Endometrial microvascular endothelial cells (primary cell): Measurements from ENCODE around the gene WRAP73. TPM values are rescaled to one million over a fixed set of nuclear protein-coding genes. Genes with fewer than 3 reads are reported as not detected.
"Not testable (repeated sequence)": the region's sequence is repeated elsewhere in the genome, so short reads cannot be mapped to it uniquely, and the experiment has no call there.

ENCODE experiments used
- in situ Hi-C: cut with HindIII; loops from 2 replicates; pipeline ENCODE4 v1.10.0; 2017; ENCODE audit warnings: low sequenced_read_pairs, low pct_unique_long_range_greater_than_20kb; ENCODE audit errors: inconsistent ontology term
- total RNA-seq: library from RNA; depleted of rRNA; stranded (reverse); fragments of >200 nt; gene quantifications from one replicate; pipeline ENCODE4 v1.2.3, GENCODE V29; 2015; ENCODE audit errors: inconsistent ontology term

Gene WRAP73
- total RNA-seq, 1 donor from 2014 or later: 26.4 TPM

- in situ Hi-C loops: no loop called here
Measured at GRCh38 chr1:3590951-3591865, 58.7 kb downstream of the WRAP73 start.

DNA sequence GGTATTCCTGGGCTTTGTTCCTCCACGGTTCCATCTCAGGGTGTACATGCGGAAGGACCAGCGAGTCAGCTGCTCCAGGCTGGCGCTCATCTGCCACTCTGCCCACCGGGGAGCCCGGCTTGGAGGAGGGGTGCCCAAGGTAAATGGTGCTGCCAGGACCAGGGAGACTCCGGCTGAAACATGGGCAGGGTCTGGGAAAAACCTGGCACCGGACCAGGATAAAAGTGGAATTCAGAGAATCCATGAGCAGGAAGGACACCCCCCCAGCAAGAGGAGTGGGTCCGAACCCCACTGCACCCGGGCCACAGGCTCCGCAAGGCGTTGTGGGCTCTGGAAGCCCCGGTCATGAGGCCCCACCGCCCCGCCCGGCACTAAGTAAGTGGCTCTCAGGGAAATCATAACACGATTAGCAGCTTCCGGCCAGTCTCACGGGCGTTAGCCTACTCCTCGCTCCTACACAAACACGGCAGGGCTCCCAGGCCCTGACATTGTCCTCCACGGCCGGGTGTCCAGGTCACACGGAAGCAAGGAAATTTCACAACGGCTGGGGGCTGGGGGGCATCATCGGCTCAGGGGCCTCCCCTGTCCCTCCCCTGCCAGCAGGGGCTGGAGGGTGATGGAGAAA is 59.7 kb downstream of the WRAP73 start:
- in situ Hi-C loops: no loop called here

- in situ Hi-C loops: no loop called here
Measured at GRCh38 chr1:3588395-3588794, 61.5 kb downstream of the WRAP73 start.

DNA sequence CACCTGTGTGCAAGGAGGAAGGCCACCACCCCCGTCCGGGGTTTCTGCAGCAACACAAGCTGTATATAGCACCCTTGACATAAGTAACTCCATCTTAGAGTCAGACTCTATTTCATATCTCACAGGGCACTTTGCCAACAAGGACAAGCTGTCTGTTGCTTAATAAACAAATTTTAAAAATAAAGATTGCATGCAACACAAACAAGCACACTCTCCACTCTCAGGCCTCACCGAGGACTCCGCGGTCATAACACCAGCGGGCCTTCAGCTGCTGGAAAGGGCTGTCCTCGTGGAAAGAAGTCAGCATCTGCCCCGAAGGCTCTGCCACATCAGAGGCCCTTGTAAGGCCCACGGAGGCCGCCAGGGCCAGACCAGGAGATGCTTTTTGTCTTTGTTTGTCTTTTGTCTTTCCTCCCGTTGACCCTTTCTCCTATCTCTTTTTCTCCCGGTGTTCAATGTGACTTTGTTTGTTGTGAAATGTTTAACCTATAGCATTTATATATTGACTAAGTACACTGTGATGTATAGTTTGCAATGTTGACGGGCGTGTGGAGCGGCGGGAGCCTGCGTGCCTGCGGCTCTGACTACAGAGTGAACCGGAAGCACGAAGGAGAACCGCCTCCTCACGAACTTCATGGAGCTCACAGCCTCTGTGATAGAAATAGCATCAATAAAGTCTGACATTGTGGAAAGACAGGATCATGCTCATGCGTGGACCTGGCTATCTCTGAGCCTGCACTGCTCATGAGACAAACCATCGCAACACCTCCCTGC is 62.7 kb downstream of the WRAP73 start:
- in situ Hi-C loops: no loop called here

DNA sequence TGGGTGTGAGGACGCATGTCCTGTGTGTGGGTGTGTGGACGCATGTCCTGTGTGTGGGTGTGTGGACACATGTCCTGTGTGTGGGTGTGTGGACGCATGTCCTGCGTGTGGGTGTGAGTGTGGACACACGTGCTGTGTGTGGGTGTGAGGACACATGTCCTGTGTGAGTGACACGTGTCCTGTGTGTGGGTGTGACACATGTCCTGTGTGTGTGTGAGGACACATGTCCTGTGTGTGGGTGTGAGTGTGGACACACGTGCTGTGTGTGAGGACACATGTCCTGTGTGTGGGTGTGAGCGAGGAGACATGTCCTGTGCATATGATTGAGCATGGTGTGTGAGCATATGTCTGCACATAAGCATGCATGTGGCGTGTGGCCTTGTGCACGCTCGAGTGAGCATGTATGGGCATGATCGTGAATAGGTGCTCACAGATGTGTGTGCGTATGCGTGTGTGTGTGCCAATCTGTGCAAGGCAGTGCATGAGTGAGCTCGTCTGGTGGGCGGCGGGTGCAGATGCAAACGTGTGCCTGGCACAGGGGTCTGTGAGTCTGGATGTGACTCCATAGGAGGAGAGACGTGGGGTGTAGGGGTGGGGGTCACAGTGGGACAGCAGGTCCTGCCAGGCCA is 63.8 kb downstream of the WRAP73 start:
- in situ Hi-C loops: no loop called here

GRCh38 chr1:3585353-3585868 is 64.5 kb downstream of the WRAP73 start:
- in situ Hi-C loops: not testable (repeated sequence)

DNA sequence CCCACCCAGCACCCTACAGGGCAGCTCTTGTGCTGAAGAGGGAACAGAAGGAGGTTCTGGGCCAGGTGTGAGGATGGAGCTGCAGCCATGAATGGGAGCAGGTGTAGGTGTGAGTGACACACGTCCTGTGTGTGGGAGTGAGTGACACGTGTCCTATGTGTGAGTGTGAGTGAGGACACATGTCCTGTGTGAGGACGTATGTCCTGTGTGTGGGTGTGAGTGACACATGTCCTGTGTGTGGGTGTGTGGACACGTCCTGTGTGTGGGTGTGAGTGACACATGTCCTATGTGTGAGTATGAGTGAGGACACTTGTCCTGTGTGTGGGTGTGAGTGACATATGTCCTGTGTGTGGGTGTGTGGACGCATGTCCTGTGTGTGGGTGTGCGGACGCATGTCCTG is 65.0 kb downstream of the WRAP73 start:
- in situ Hi-C loops: no loop called here

DNA sequence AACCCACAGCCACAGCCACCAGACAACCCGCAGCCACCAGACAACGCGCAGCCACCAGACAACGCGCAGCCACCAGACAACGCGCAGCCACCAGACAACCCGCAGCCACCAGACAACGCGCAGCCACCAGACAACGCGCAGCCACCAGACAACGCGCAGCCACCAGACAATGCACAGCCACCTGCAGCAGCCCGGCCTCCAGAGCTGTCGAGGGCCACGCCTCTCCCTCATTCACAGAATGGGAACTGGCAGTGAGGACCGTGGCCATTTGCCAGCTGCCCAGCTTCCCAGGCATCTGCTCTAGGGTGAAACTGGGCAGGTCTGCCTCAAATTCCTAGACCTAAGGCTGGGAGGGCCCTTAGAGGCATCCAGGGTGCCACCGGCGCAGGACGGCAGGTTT is 66.2 kb downstream of the WRAP73 start:
- in situ Hi-C loops: not testable (repeated sequence)

DNA sequence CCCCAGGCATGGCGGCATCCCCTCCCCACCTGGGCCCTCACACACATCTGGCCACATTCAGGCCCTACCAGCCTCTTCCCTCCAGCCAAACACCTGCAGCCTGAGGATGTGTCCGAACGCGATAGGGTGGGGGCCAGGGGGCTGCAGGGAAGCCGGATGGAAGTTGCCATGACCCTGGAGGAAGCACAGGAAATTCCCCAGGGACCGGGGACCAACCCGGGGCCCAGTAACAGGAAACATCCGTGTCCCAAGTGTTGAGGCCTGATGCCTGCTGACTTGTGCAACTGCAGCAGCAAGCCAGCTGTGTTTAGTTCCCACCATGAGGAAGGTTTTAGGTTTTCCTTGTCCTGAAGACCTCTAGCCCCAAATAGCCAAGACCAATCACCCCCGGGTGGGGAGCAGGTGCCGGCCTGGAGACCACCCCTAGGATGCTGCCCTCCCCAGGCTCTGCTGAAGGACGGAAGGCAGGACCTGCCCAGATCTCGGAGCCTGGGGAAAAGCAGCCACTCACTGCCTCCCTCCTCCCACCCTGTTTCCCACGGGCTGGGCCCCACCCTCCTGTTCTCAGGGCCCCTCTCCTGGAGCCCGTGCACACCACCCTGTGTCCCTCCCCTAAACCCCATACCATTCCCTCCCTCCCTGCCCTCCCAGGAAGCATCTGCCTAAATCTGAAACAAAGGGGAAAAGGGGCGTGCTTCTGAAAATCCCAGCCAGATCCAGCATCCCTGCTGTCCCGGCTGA is 68.4 kb downstream of the WRAP73 start:
- in situ Hi-C loops: no loop called here

Other genes starting within 250 kb of the WRAP73 start
- gene ARHGEF16, start 195.4 kb downstream of the WRAP73 start, total RNA-seq: not detected
- gene MEGF6, start 38.6 kb downstream of the WRAP73 start, total RNA-seq: 2.0 TPM
- gene TPRG1L, start 25.1 kb downstream of the WRAP73 start, total RNA-seq: 35.4 TPM
- not detected for gene TP73, start 2.4 kb upstream of the WRAP73 start, total RNA-seq
- not detected for gene CCDC27, start 102.3 kb upstream of the WRAP73 start, total RNA-seq
- not detected for gene SMIM1, start 122.6 kb upstream of the WRAP73 start, total RNA-seq
- 37.0 TPM for gene LRRC47, start 146.4 kb upstream of the WRAP73 start, total RNA-seq
- 25.3 TPM for gene CEP104, start 207.1 kb upstream of the WRAP73 start, total RNA-seq
- 20.2 TPM for gene DFFB, start 207.4 kb upstream of the WRAP73 start, total RNA-seq